ENCODE data around the gene CTNND1.

DNA sequence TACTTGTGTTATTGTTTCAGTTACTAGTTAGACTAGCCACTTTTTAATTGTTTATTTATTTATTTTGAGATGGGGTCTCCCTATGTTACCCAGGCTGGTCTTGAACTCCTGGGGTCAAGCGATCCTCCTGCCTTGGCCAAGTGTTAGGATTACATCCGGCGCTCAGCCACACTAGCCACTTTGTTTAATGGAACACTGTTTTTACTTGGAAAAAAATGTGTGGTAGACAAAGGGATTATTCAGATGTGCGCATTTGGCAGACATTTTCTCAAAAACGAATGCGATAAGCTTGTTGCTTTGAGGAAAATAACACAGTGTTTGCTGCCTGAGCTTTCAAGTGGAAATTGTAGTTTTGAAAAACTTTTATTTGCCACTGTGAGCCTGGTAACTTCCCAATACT is 51.0 kb downstream of the CTNND1 start:
- TF ChIP-seq, protein P1, sequence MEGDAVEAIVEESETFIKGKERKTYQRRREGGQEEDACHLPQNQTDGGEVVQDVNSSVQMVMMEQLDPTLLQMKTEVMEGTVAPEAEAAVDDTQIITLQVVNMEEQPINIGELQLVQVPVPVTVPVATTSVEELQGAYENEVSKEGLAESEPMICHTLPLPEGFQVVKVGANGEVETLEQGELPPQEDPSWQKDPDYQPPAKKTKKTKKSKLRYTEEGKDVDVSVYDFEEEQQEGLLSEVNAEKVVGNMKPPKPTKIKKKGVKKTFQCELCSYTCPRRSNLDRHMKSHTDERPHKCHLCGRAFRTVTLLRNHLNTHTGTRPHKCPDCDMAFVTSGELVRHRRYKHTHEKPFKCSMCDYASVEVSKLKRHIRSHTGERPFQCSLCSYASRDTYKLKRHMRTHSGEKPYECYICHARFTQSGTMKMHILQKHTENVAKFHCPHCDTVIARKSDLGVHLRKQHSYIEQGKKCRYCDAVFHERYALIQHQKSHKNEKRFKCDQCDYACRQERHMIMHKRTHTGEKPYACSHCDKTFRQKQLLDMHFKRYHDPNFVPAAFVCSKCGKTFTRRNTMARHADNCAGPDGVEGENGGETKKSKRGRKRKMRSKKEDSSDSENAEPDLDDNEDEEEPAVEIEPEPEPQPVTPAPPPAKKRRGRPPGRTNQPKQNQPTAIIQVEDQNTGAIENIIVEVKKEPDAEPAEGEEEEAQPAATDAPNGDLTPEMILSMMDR (IDR thresholded peaks at IDR 0.05; ENCODE audit: poor library complexity, severe bottlenecking), result no peak
- TF ChIP-seq MXI1 (conservative IDR thresholded peaks at IDR 0.05; ENCODE audit: poor library complexity, severe bottlenecking) (no peak), POLR2AphosphoS5 (IDR thresholded peaks at IDR 0.05) (no peak), TAF1 (IDR thresholded peaks at IDR 0.05; ENCODE audit: low read depth) (no peak), EZH2 (IDR thresholded peaks at IDR 0.05; ENCODE audit: borderline replicate concordance, insufficient read depth, low read length, poor library complexity, severe bottlenecking) (no peak), RAD21 (conservative IDR thresholded peaks at IDR 0.05) (no peak)

Data from neural cell (in vitro differentiated cells).